ENCODE measurements around the gene RBFOX2. TPM values are rescaled to one million over a fixed set of nuclear protein-coding genes. Genes with fewer than 3 reads are reported as not detected.

Gene RBFOX2
- total and polyA plus RNA-seq, 10 of the 15 experiments (the other 5 are each of a cell fraction or from before 2014, with no cell fraction given) = 0.01 to 2.7 (median 0.17) TPM; not detected in 4

DNA sequence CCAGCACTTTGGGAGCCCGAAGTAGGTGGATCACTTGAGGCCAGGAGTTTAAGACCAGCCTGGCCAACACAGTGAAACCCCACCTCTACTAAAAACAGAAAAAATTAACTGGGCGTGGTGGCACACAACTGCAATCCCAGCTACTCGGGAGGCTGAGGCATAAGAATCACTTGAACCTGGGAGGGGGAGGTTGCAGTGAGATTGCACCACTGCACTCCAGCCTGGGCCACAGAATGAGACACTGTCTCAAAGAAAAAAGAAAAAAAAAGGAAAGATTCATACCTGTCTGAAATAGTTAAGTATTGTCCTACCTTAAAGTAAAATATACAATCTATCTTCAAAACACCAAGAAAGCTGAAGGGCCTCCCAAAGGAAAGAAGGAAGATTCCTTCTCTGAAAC is 20.1 kb downstream of the RBFOX2 start:
- WGBS (ENCODE audit: insufficient coverage, insufficient replicate concordance, low lambda C conversion rate, missing lambda C conversion rate) = 13% methylated on average over 3 of the region's 3 CpGs
- H3K79me2 ChIP-seq (ENCODE audit: control insufficient read depth, insufficient read depth, low read length) = no peaks in the 10 kb centered on the region
- H3K4me2 ChIP-seq (ENCODE audit: control insufficient read depth, insufficient read depth) = no peak overlapping the region
- DNase-seq (ENCODE audit: low read depth, low spot score) = no peak
- intact Hi-C loops (cut with micrococcal nuclease; ENCODE audit: unreplicated experiment) (no loop called here), in situ Hi-C loops (cut with MboI) (no loop called here)
- ChIA-PET SMC1A (ENCODE audit: uncharacterized antibody, unreplicated experiment) (no interaction called here), CTCF (no interaction called here), RAD21 (ENCODE audit: unreplicated experiment) (no interaction called here), POLR2A (no interaction called here)
- H3K27me3 ChIP-seq (replicated peaks in 1 of 2; ENCODE audit: control insufficient read depth in 2 of 2, insufficient read depth in 2 of 2, low read length in 1 of 2) = no peaks in the 10 kb centered on the region; a peak in 1 of 4 replicates
- no peaks in the 10 kb centered on the region for H3K9me3 ChIP-seq (replicated peaks; ENCODE audit: control insufficient read depth, insufficient read depth, low read length)
- H3K36me3 ChIP-seq (ENCODE audit: control insufficient read depth in 2 of 2, insufficient read depth in 2 of 2, low read length in 1 of 2) = no peaks in the 10 kb centered on the region
- H3K9ac ChIP-seq (ENCODE audit: control insufficient read depth, insufficient read depth, low read length) = no peak overlapping the region
- no peak for FAIRE-seq
- H3K4me3 ChIP-seq = no peak overlapping the region
- H2AFZ ChIP-seq (ENCODE audit: control insufficient read depth, low read depth, low read length) = no peak overlapping the region
- no TSS peak for BruUV-seq (replicated peaks)
- H3K4me1 ChIP-seq (ENCODE audit: control insufficient read depth, insufficient read depth, low read length) = no peaks in the 10 kb centered on the region
- no peak for ATAC-seq
- H3K27ac ChIP-seq (ENCODE audit: control insufficient read depth, insufficient read depth) = no peak overlapping the region
- H4K20me1 ChIP-seq (ENCODE audit: control insufficient read depth, insufficient read depth) = no peaks in the 10 kb centered on the region
- TF ChIP-seq MYC (IDR thresholded peaks at IDR 0.05; ENCODE audit: insufficient read depth, insufficient read length, insufficient replicate concordance, low read length, severe bottlenecking) (no peak), TCF3 (IDR thresholded peaks at IDR 0.05; ENCODE audit: borderline replicate concordance, insufficient read depth, low read depth, low read length) (no peak), SIX5 (IDR thresholded peaks at IDR 0.05; ENCODE audit: low read depth, low read length, severe bottlenecking) (no peak), WRNIP1 (IDR thresholded peaks at IDR 0.05; ENCODE audit: borderline replicate concordance, low read depth, low read length) (no peak), ATF2 (IDR thresholded peaks at IDR 0.05; ENCODE audit: low read length) (no peak), SKIL (IDR thresholded peaks at IDR 0.05; ENCODE audit: low read depth, poor library complexity, severe bottlenecking) (no peak), HCFC1 (IDR thresholded peaks at IDR 0.05; ENCODE audit: low read length) (no peak), EZH2 (IDR thresholded peaks at IDR 0.05; ENCODE audit: borderline replicate concordance, control insufficient read depth, low read depth, low read length) (no peak), IRF5 (IDR thresholded peaks at IDR 0.05; ENCODE audit: borderline replicate concordance) (no peak), LARP7 (IDR thresholded peaks at IDR 0.05) (no peak), SUZ12 (IDR thresholded peaks at IDR 0.05; ENCODE audit: unreplicated experiment) (no peak), NFYA (IDR thresholded peaks at IDR 0.05; ENCODE audit: borderline replicate concordance, low read depth, low read length) (no peak)
- TF ChIP-seq, protein P1, sequence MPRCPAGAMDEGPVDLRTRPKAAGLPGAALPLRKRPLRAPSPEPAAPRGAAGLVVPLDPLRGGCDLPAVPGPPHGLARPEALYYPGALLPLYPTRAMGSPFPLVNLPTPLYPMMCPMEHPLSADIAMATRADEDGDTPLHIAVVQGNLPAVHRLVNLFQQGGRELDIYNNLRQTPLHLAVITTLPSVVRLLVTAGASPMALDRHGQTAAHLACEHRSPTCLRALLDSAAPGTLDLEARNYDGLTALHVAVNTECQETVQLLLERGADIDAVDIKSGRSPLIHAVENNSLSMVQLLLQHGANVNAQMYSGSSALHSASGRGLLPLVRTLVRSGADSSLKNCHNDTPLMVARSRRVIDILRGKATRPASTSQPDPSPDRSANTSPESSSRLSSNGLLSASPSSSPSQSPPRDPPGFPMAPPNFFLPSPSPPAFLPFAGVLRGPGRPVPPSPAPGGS (IDR thresholded peaks at IDR 0.05; ENCODE audit: borderline replicate concordance, insufficient read depth, low read depth, low read length, poor library complexity, severe bottlenecking) = no peak

Data from GM12878 (cell line).